Vagina (tissue), 2 donors: ENCODE data around the gene MEX3A.

Source experiments
- CTCF ChIP-seq, 3 experiments: fragments of 450-650 bp in 2 of 3; fragments of 200-600 bp in 1 of 3; sonication (generic) in 1 of 3; IDR thresholded peaks; one replicate each; pipeline ENCODE4 v1.5.1; 2017 to 2019; ENCODE audit warnings: antibody characterized with exemption in 3 of 3, mild to moderate bottlenecking in 2 of 3, moderate library complexity in 2 of 3
- POLR2A ChIP-seq, 2 donors: fragments of 450-650 bp; IDR thresholded peaks; one replicate each; pipeline ENCODE4 v1.6.1; 2017; ENCODE audit warnings: antibody characterized with exemption in 2 of 2, mild to moderate bottlenecking in 2 of 2, moderate library complexity in 2 of 2
- POLR2AphosphoS5 ChIP-seq, 2 donors: sonication (generic); formaldehyde crosslinking; IDR thresholded peaks; one replicate each; pipeline ENCODE4 v1.9.0; 2017; ENCODE audit warnings: antibody characterized with exemption in 2 of 2, mild to moderate bottlenecking in 2 of 2, low read depth in 1 of 2; ENCODE audit not compliant: insufficient read depth in 1 of 2

GRCh38 chr1:156126043-156126629 is 43.9 kb upstream of the MEX3A start:
- peak in 1 of 3 experiments; percentile 31 for TF ChIP-seq CTCF (IDR thresholded peaks at IDR 0.05)
- no peak for TF ChIP-seq POLR2A (IDR thresholded peaks at IDR 0.05)
- peak; percentile 67 to 86 for TF ChIP-seq POLR2AphosphoS5 (IDR thresholded peaks at IDR 0.05; ENCODE audit: insufficient read depth in 1 of 2, low read depth in 1 of 2)
